HG03457 (cell line): ENCODE measurements around the gene GOLGA8N.

ENCODE experiments used
- ATAC-seq: cut with Tn5 transposase; IDR thresholded peaks from one replicate; pipeline ENCODE4 v1.9.1; 2021; ENCODE audit warnings: moderate number of reproducible peaks; ENCODE audit not compliant: unreplicated experiment

The GOLGA8N gene

DNA sequence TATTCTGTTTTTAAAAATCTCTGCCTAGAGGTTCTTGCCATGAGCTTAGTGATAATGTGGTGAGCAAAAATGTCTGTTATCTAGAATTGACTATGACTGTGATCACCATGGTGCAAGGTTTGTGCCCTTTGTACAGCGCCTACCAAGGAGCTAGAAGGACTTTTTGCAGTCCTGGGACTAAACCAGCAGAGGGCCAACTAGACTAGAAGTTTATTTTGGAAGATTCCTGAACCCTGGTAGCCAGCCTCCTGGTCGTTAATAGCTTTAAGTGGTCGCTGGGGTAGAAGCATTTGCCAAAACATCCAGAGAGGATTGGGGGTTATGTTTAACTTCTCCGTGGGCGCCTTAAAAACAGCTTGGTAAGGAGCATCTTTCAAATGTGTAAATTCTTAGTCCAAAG lies 56.1 kb downstream of the GOLGA8N start:
- no peak for ATAC-seq

GRCh38 chr15:32651229-32651837 lies 58.1 kb downstream of the GOLGA8N start:
- no peak for ATAC-seq

DNA sequence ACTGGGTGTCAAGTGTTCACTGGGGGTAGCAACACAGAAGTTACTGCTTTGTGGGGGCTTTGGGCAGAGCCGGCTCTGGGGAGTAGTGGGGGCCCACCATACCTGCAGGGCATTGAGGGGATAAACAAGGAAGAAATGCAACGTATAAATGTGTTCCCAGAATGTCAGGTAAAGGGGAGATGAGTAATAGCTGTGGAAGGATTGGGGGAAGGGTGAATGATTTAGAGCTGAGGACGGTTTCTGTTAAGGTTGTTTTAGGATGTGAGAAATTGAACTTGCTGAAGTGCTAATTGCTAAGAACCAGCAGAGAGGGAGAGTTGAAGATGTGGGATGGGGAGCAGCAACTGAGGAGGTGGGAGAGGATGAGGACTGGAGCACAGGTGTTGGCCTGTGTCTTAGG lies 58.9 kb downstream of the GOLGA8N start:
- no peak for ATAC-seq

DNA sequence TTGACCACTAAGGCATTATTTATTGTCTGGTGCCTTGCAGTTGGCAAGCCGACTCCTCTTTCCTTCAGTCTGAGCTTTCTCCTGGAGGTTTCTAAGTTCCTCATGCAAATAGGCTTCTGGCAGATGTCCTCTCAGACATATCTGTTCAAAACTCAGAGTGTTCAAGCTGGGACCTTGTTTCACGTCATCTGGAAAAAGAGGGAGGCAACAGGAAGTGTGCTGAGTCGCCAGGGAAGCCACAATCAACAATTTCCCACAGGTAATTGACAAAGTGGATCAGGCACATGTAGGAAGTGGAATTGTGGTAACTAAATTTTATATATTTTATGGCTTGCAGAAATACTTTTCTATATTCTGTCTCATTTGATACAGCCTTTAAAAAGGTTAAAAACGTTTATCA lies 62.8 kb downstream of the GOLGA8N start:
- ATAC-seq, result no peak

DNA sequence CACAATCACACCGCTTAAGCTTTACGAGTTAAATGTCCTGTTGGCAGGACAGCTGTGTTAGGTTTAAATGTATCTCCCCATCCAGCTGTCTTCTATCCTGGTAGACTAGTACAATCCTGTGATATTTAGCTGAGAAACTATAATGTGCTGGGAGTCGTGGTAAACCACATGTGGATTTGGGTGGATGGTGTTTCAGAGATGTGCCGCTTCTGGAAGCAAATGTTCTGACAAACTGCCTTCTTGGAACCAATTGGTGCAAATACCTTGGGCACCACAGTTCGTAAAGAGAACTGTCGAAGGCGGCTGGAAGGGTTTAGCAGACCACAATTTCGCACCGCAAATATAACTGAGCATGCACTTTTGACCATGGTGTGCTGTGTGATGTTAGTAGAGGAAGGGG lies 63.2 kb downstream of the GOLGA8N start:
- no peak for ATAC-seq
